Measurements from ENCODE around the gene ALOXE3. TPM values are rescaled to one million over a fixed set of nuclear protein-coding genes. Genes with fewer than 3 reads are reported as not detected.
A peak's percentile ranks its signal among the peaks of the same experiment; 100 is the strongest.

Gene ALOXE3
- total RNA-seq, 1 donor from 2014 or later = not detected

GRCh38 chr17:8154608-8155155 lies 36.4 kb upstream of the ALOXE3 start:
- H3K9me3 Mint-ChIP-seq = no peaks in the 10 kb centered on the region
- peak overlapping the region; percentile 8 for H3K27ac ChIP-seq

DNA sequence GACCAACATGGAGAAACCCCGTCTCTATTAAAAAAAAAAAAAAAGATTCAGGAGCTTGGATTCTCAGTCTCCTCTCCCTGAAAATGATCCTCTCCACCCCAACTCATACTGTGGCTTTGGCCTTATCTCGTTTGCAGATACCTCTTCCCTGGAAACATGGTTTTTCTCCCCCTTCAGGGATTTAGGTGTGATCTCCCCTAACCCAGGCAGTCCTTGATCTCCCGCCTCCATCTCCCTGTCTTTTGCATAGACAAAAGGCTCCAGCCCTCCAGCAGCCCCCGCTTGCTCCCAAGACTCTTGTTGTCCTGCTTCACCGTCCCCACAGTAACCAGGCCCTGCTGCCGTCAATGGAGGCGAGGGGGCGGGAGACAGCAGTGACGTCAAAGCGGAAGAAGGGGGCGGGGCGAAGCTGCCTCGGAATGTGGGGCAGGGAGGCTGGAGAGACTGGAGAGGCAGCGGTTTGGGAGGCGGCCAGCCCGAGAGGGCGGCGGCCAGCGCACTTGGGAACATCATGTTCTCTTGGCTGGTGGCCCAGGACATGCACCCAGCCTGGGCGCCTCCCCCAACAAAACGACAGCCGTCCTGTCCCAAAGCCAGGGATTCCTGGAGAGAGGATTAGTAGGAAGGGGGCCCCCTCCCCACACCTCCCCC lies 35.8 kb upstream of the ALOXE3 start:
- Histone ChIP-seq H4K20me1 (ENCODE audit: low read depth) (peaks cover 29% of the 10 kb centered on the region), H3K36me3 (no peaks in the 10 kb centered on the region), H3K9ac (no peak overlapping the region), H2AFZ (replicated peaks) (peak overlapping the region; percentile 55), H3K9me3 (ENCODE audit: low read depth) (no peaks in the 10 kb centered on the region), H3F3A (ENCODE audit: low read depth) (peaks cover 66% of the 10 kb centered on the region), H3K27ac (peak overlapping the region; percentile 8), H3K4me3 (peak overlapping the region; percentile 46), H3K4me1 (peaks cover 18% of the 10 kb centered on the region), H3K4me2 (peak overlapping the region; percentile 80), H3K79me2 (ENCODE audit: low read depth) (no peaks in the 10 kb centered on the region), H3K27me3 (no peaks in the 10 kb centered on the region)
- H3K36me3 Mint-ChIP-seq = no peaks in the 10 kb centered on the region
- H3K4me3 Mint-ChIP-seq = no peak overlapping the region
- TF ChIP-seq EZH2 (IDR thresholded peaks at IDR 0.05) (no peak), EZH2phosphoT487 (IDR thresholded peaks at IDR 0.05) (no peak), CTCF (IDR thresholded peaks at IDR 0.05) (no peak)
- peaks cover 21% of the 10 kb centered on the region for H3K4me1 Mint-ChIP-seq
- no peaks in the 10 kb centered on the region for H3K9me3 Mint-ChIP-seq
- H3K27ac Mint-ChIP-seq = peak overlapping the region; percentile 100
- peak; percentile 96 for DNase-seq (ENCODE audit: low spot score)
- peaks cover 13% of the 10 kb centered on the region for H3K27me3 Mint-ChIP-seq (ENCODE audit: insufficient read depth, low read depth)

More at GRCh38 chr17:8154608-8155155, 36.4 kb upstream of the ALOXE3 start:
- Histone ChIP-seq H3F3A (ENCODE audit: low read depth) (peaks cover 66% of the 10 kb centered on the region), H4K20me1 (ENCODE audit: low read depth) (peaks cover 35% of the 10 kb centered on the region), H3K9ac (no peak overlapping the region), H3K4me1 (peaks cover 18% of the 10 kb centered on the region), H3K79me2 (ENCODE audit: low read depth) (no peaks in the 10 kb centered on the region), H3K9me3 (ENCODE audit: low read depth) (no peaks in the 10 kb centered on the region), H3K4me3 (peak overlapping the region; percentile 46), H2AFZ (replicated peaks) (peak overlapping the region; percentile 55), H3K27me3 (no peaks in the 10 kb centered on the region), H3K4me2 (peak overlapping the region; percentile 80), H3K36me3 (no peaks in the 10 kb centered on the region)
- Mint-ChIP-seq H3K27ac (peak overlapping the region; percentile 100), H3K4me3 (no peak overlapping the region), H3K36me3 (no peaks in the 10 kb centered on the region), H3K27me3 (ENCODE audit: insufficient read depth, low read depth) (peaks cover 11% of the 10 kb centered on the region), H3K4me1 (peaks cover 21% of the 10 kb centered on the region)
- no peak for DNase-seq (ENCODE audit: low spot score)
- TF ChIP-seq CTCF (IDR thresholded peaks at IDR 0.05) (no peak), EZH2phosphoT487 (IDR thresholded peaks at IDR 0.05) (no peak), EZH2 (IDR thresholded peaks at IDR 0.05) (peak; percentile 12)

GRCh38 chr17:8153525-8153956 lies 35.2 kb upstream of the ALOXE3 start:
- H2AFZ ChIP-seq (replicated peaks) = no peak overlapping the region

More at GRCh38 chr17:8153525-8153956, 35.2 kb upstream of the ALOXE3 start:
- Histone ChIP-seq H3F3A (ENCODE audit: low read depth) (peaks cover 61% of the 10 kb centered on the region), H3K27ac (peak overlapping the region; percentile 8), H3K4me1 (peaks cover 18% of the 10 kb centered on the region), H3K4me2 (peak overlapping the region; percentile 80), H3K79me2 (ENCODE audit: low read depth) (no peaks in the 10 kb centered on the region), H3K36me3 (no peaks in the 10 kb centered on the region), H3K9me3 (ENCODE audit: low read depth) (no peaks in the 10 kb centered on the region), H3K9ac (no peak overlapping the region), H3K27me3 (no peaks in the 10 kb centered on the region), H4K20me1 (ENCODE audit: low read depth) (peaks cover 23% of the 10 kb centered on the region), H3K4me3 (peak overlapping the region; percentile 46)
- H3K9me3 Mint-ChIP-seq = no peaks in the 10 kb centered on the region
- peaks cover 13% of the 10 kb centered on the region for H3K27me3 Mint-ChIP-seq (ENCODE audit: insufficient read depth, low read depth)
- DNase-seq (ENCODE audit: low spot score) = peak; percentile 41
- no peak overlapping the region for H3K4me3 Mint-ChIP-seq
- peak overlapping the region; percentile 96 for H3K27ac Mint-ChIP-seq
- peaks cover 21% of the 10 kb centered on the region for H3K4me1 Mint-ChIP-seq
- TF ChIP-seq CTCF (IDR thresholded peaks at IDR 0.05) (no peak), EZH2phosphoT487 (IDR thresholded peaks at IDR 0.05) (no peak), EZH2 (IDR thresholded peaks at IDR 0.05) (no peak)
- no peaks in the 10 kb centered on the region for H3K36me3 Mint-ChIP-seq

Measured in neural progenitor cell (in vitro differentiated cells).